ENCODE data around the gene MDC1. TPM values are rescaled to one million over a fixed set of nuclear protein-coding genes. Genes with fewer than 3 reads are reported as not detected.

MDC1 gene
- total and polyA plus RNA-seq, 10 donors: 7.8 to 47.7 (median 22.1) TPM

- Histone ChIP-seq H3K4me3 (peak overlapping the region in 7 of 8 donors; percentile 25 to 99 (median 95)), H3K27me3 (replicated peaks in 1 of 7) (no peaks in the 10 kb centered on the region), H3K9me3 (no peaks in the 10 kb centered on the region), H3K4me1 (peaks cover 36 to 80% (median 57%) of the 10 kb centered on the region in 6 donors), H3K27ac (peak overlapping the region; percentile 11 to 100 (median 98)), H3K36me3 (peaks cover 7 to 66% (median 56%) of the 10 kb centered on the region in 6 donors)
- intact Hi-C loops (cut with DNase I; ENCODE audit: low total_unique reads): loop anchor here (10.0 kb wide), 1 partner anchor 194 kb away; the partner anchor contains the start of gene HLA-E
- 4 to 12% (median 7%) methylated on average over 14 to 31 of the region's 31 CpGs for WGBS, 5 donors
- peak; percentile 86 to 98 (median 97) for TF ChIP-seq CTCF (IDR thresholded peaks at IDR 0.05 in 8 of 11, conservative IDR thresholded peaks at IDR 0.05 in 3 of 11)
- no peak for TF ChIP-seq POLR2A (IDR thresholded peaks at IDR 0.05)
- TF ChIP-seq POLR2AphosphoS5 (IDR thresholded peaks at IDR 0.05): peak; percentile 87 to 95 (median 89)
- DNase-seq: peak; percentile 98
Observed at GRCh38 chr6:30678964-30679726, 37.9 kb downstream of the MDC1 start.

- Histone ChIP-seq H3K36me3 (peaks cover 7 to 63% (median 56%) of the 10 kb centered on the region in 6 donors), H3K9me3 (no peaks in the 10 kb centered on the region), H3K4me3 (no peak overlapping the region), H3K4me1 (peaks cover 39 to 78% (median 57%) of the 10 kb centered on the region in 6 donors), H3K27ac (no peak overlapping the region), H3K27me3 (replicated peaks in 1 of 7) (no peaks in the 10 kb centered on the region)
- WGBS, 5 donors: 76 to 88% (median 87%) methylated on average over 10 of the region's 10 CpGs
- TF ChIP-seq POLR2AphosphoS5 (IDR thresholded peaks at IDR 0.05) (peak; percentile 24 to 50 (median 29)), POLR2A (IDR thresholded peaks at IDR 0.05) (no peak), CTCF (IDR thresholded peaks at IDR 0.05 in 8 of 11, conservative IDR thresholded peaks at IDR 0.05 in 3 of 11) (no peak)
- DNase-seq: peak; percentile 41
- intact Hi-C loops (cut with DNase I; ENCODE audit: low total_unique reads): loop anchor here (10.0 kb wide), 1 partner anchor 192 kb away; the partner anchor contains the start of gene HLA-E
Observed at GRCh38 chr6:30676660-30677285, 40.3 kb downstream of the MDC1 start.

GRCh38 chr6:30672445-30673253 lies 44.4 kb downstream of the MDC1 start, which contains the start of gene DHX16:
TSS of gene DHX16 (minus strand) at chr6:30673006. CDS start at chr6:30672841, 165 bp downstream.
- Histone ChIP-seq H3K27me3 (replicated peaks in 1 of 7) (no peaks in the 10 kb centered on the region), H3K27ac (peak within 1 kb of the TSS; percentile 40 to 93 (median 86)), H3K4me3 (peak within 1 kb of the TSS; percentile 88 to 100 (median 97)), H3K9me3 (no peaks in the 10 kb centered on the region), H3K4me1 (peaks cover 11 to 58% (median 31%) of the 10 kb centered on the region in 6 donors), H3K36me3 (peaks cover 7 to 57% (median 49%) of the 10 kb centered on the region in 6 donors)
- intact Hi-C loops (cut with DNase I; ENCODE audit: low total_unique reads): loop anchor here (10.0 kb wide), 1 partner anchor 188 kb away; the partner anchor contains the start of gene HLA-E
- 0 to 1% (median 1%) methylated on average over 36 to 57 of the region's 57 CpGs for WGBS, 5 donors
- peak; percentile 86 to 92 (median 88) for TF ChIP-seq POLR2AphosphoS5 (IDR thresholded peaks at IDR 0.05)
- peak; percentile 80 to 95 (median 89) for TF ChIP-seq CTCF (IDR thresholded peaks at IDR 0.05 in 8 of 11, conservative IDR thresholded peaks at IDR 0.05 in 3 of 11)
- peak in 2 of 3 donors; percentile 20 to 34 for TF ChIP-seq POLR2A (IDR thresholded peaks at IDR 0.05)
- peak; percentile 95 for DNase-seq

Data from spleen (tissue), 11 donors.